Stimulated activated CD4-positive, alpha-beta T cell treated with anti-CD3 and anti-CD28 coated beads, Interleukin-1b, Interleukin-23, amount 100 ng/mL, for 48 hours (primary cell): ENCODE results near the gene ENG.

Experiments used
- DNase-seq: peaks from one replicate; pipeline ENCODE4 v3.0.0-alpha.2; 2020

The ENG gene

DNA sequence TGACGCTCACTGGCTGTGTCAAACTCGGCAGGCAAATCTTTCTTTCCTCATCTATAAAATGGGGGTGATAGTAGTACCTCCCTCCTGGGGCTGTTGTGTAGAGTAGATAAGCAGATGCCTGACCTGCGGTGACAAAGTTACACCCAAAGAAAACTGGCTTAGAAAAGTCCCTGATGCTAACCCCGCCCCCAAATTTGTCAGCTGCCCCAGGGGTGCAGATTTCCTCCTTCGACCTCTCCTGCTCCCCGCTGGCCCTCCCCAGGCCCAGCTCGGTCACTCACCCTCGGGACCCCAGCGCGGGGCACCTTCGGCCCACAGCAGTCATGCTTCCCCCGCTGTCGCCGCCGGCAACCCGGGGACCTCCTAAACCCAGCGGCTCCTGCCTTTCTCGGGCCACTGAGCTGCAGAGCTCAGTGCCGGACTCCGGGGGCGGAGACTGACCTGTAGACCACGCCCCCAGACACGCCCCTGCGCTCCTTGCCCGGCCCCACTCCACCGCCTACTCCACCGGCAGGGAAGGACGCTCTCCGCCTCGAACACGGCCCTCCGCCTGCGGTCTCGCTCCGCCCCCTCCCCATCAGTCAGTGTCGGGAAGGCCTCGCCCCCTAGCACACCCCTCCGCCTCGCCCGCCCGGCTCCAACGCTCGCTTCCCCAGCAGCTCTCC lies 83.4 kb downstream of the ENG start:
- DNase-seq = peak; percentile 98

DNA sequence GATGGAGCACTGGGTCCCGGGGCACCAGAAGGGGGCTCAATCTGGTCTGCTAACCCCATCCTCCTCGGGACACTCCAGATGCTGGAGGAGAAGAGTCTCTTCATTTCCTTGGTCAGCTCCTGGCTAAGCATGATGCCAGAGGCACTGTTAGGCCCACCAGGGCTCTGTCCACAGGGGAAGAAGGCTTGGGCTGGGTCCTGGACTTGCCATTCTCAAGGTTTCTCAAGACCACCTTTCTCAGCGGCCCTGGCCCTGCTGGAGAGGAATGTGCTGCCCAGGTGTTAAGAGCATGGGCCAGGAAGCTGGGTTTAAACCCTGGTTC lies 83.9 kb downstream of the ENG start:
- no peak for DNase-seq

DNA sequence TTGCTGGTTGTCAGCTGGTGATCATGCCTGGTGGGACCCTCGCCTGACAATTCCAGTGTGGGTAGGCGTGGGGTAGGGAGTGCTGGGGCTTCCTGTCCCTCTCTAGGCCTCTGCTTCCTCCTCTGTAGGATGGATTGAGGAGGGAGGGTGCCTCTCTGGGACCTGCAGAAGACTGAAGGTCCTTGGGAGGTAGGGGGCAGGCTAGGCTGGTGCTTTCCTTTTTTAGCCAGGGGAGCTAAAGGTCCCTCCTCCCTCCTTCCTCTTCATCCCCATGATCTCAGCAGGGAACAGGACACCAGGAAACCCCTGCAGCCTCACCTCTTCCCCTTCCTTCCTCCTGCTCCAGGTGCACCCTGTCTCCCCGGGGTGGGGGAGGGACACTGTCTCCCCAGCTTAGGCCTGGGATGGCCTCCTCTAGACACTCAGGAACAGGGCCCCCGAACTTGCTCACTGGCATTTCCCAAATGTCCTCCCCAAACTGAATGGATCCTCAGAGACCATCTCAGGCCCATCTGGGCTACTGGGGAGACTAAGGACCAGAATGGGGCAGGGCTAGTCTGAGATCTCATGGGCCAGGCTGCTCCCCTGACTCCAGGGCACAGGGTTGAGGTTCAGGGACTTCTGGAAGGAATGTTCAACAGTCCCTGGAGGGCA lies 84.4 kb downstream of the ENG start:
- DNase-seq = no peak

DNA sequence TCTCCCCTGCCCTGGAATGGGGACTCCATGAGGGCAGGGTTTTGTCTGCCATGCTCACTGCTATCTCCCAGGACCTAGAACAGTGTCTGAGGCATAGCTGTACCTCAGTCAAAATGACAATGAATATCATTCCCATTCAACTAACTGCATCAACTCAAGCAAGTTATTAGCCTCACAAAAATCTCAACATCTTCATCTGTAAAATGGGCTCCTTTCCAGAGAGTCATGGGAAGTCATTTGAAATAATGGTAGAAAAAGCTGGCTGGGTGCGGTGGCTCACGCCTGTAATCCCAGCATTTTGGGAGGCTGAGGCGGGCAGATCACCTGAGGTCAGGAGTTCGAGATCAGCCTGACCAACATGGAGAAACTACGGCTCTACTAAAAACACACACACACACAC lies 85.4 kb downstream of the ENG start:
- no peak for DNase-seq

DNA sequence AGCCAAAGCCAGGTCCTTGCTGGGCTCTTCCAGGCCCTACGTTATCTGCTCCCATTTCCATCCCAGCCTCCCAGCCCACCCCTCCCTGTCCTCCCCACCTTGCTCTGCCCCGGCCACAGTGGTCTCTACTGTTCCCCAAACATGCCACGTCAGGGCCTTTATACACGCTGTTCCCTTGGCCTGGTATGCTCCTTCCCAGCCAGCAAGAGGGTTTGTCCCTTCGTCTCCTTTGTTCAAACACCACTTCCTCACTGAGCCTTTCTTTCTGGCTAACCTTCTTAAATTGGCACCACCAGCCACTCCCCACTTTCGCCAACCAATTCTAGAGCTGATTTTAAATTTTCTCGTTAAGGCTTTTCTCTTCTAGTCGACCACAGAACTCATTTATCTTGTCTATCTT lies 85.8 kb downstream of the ENG start:
- DNase-seq = no peak

DNA sequence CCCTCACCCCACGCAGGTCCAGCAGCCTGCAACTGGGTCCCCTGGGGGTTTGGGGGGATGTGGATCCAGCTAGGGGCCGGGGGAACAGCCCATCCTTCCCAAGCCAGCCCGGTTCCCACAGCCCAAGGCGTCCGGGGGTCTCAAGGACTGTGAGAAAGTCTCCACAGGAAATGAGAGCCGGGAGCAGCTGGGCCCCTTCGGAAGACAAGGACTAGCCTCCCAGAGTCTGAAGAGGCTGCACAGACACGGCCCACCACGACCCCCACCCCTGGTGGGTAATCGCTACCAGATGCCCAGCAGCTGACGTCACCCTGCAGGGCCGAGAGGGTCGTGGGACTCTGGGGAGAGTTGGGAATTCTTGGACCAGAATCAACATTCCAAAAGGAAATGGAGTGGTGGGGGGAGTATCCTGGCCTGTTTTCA lies 86.5 kb downstream of the ENG start:
- no peak for DNase-seq

DNA sequence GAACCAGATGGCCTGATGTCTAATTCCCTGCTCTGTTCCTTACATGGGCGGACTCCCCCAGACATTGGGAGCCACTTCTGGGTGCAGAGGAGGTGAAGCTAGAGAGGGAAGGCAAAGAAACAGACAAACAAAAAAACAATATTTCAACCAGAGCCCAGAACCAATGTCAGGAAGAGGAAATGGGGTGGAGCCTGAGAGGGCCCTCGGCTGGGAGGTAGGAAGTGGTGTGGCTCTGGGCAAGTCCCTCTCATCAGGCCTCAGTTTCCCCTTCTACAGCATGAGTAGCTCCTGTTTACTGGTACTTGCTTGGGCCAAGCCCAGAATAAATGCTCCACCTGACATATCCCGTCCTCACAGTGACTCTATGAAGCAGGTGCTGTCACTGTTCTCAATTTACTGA lies 87.0 kb downstream of the ENG start:
- no peak for DNase-seq

DNA sequence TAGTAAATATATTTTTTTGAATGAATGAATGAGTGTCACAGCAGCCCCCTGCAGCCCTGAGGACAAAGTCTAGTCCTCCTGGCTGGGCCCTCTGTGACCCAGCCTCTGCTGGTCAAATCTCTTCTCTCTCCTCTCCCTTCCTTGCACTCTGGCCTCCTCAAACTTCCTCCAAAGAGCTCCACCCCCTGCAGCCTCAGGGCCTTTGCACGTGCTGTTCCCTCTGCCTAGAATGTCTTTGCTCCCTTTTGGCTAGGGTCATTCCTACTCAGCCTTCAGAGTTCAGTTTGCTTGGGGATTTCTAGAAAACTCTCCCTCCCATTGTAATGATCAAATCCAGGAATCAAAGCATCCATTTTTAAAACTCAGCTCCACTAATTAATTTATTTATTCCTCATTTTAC lies 89.0 kb downstream of the ENG start:
- no peak for DNase-seq
